Fibroblast of lung (primary cell): ENCODE data around the gene MS4A18. TPM values are rescaled to one million over a fixed set of nuclear protein-coding genes. Genes with fewer than 3 reads are reported as not detected.
"Not testable (repeated sequence)": the region's sequence is repeated elsewhere in the genome, so short reads cannot be mapped to it uniquely, and the experiment has no call there.

Source experiments
- DNase-seq, 2 donors: peaks; one replicate each; pipeline versions ENCODE4 v3.0.0 to v3.0.0-alpha.2; 2010; ENCODE audit warnings: low read depth in 2 of 2
- H2AFZ ChIP-seq: 2 replicates; pipeline ENCODE4 v1.5.1; 2012; ENCODE audit warnings: low read length, control low read depth, inconsistent platforms
- H3K27ac ChIP-seq: 2 replicates; pipeline ENCODE4 v1.5.1; 2011; ENCODE audit warnings: low read length, control low read depth; ENCODE audit not compliant: insufficient read depth
- H3K27me3 ChIP-seq: 2 replicates; pipeline ENCODE4 v1.5.1; 2011; ENCODE audit warnings: mild to moderate bottlenecking, low read length; ENCODE audit not compliant: control insufficient read depth, insufficient read depth
- H3K36me3 ChIP-seq: 2 replicates; pipeline ENCODE4 v1.5.1; 2011; ENCODE audit warnings: low read length; ENCODE audit not compliant: control insufficient read depth, insufficient read depth
- H3K4me1 ChIP-seq: 2 replicates; pipeline ENCODE4 v1.5.1; 2011; ENCODE audit warnings: low read length; ENCODE audit not compliant: control insufficient read depth, insufficient read depth; ENCODE audit errors: extremely low read depth
- H3K4me2 ChIP-seq: 2 replicates; pipeline ENCODE4 v1.5.1; 2011; ENCODE audit warnings: low read length, control low read depth; ENCODE audit not compliant: insufficient read depth; ENCODE audit errors: extremely low read depth
- H3K4me3 ChIP-seq, 4 experiments: fragments of 200-600 bp in 1 of 4; sonication (generic) in 1 of 4; replicated peaks in 1 of 4; 2 replicates each; pipeline ENCODE4 v1.5.1; 2011 to 2016; ENCODE audit warnings: low read length in 4 of 4, low read depth in 3 of 4, mild to moderate bottlenecking in 3 of 4, control low read depth in 2 of 4, inconsistent platforms in 1 of 4, mixed read lengths in 1 of 4; ENCODE audit not compliant: insufficient read depth in 1 of 4; ENCODE audit errors: control extremely low read depth in 1 of 4
- H3K79me2 ChIP-seq: 2 replicates; pipeline ENCODE4 v1.5.1; 2012; ENCODE audit warnings: mild to moderate bottlenecking, low read length, inconsistent platforms; ENCODE audit not compliant: control insufficient read depth, insufficient read depth
- H3K9ac ChIP-seq: 2 replicates; pipeline ENCODE4 v1.5.1; 2011; ENCODE audit warnings: mild to moderate bottlenecking, low read length, control low read depth; ENCODE audit not compliant: insufficient read depth
- H3K9me3 ChIP-seq: 2 replicates; pipeline ENCODE4 v1.5.1; 2012; ENCODE audit warnings: low read depth, low read length; ENCODE audit not compliant: control insufficient read depth, insufficient read depth
- H4K20me1 ChIP-seq: 2 replicates; pipeline ENCODE4 v1.5.1; 2011; ENCODE audit warnings: low read length; ENCODE audit not compliant: control insufficient read depth, insufficient read depth; ENCODE audit errors: extremely low read depth
- EZH2 ChIP-seq: IDR thresholded peaks from 2 replicates; pipeline ENCODE4 v1.5.1; 2012; ENCODE audit warnings: low read length, control low read depth, mild to moderate bottlenecking; ENCODE audit errors: missing control alignments
- polyA plus RNA-seq, 2 donors: library from polyadenylated mRNA; depleted of rRNA in 1 of 2; stranded (reverse) in 1 of 2; unstranded in 1 of 2; fragments of >200 nt; gene quantifications; 2 replicates each; pipeline ENCODE4 v1.2.1, GENCODE V29; 2011 to 2012; ENCODE audit warnings: missing spikeins in 1 of 2
- total RNA-seq: library from RNA; depleted of rRNA; stranded (reverse); fragments of >200 nt; gene quantifications from 2 replicates; pipeline ENCODE4 v1.2.1, GENCODE V29; 2014
- TF ChIP-seq, protein P1 (sequence below), 2 donors: IDR thresholded peaks in 1 of 2; conservative IDR thresholded peaks in 1 of 2; 1 replicate in 1 of 2; 2 replicates in 1 of 2; pipeline ENCODE4 v1.5.1; 2011 to 2012; ENCODE audit warnings: low read length in 2 of 2, control low read depth in 1 of 2, inconsistent platforms in 1 of 2, low read depth in 1 of 2, mild to moderate bottlenecking in 1 of 2

MS4A18 gene
- total and polyA plus RNA-seq, 2 donors (not counting 1 experiment from before 2014, with no cell fraction given): not detected

DNA sequence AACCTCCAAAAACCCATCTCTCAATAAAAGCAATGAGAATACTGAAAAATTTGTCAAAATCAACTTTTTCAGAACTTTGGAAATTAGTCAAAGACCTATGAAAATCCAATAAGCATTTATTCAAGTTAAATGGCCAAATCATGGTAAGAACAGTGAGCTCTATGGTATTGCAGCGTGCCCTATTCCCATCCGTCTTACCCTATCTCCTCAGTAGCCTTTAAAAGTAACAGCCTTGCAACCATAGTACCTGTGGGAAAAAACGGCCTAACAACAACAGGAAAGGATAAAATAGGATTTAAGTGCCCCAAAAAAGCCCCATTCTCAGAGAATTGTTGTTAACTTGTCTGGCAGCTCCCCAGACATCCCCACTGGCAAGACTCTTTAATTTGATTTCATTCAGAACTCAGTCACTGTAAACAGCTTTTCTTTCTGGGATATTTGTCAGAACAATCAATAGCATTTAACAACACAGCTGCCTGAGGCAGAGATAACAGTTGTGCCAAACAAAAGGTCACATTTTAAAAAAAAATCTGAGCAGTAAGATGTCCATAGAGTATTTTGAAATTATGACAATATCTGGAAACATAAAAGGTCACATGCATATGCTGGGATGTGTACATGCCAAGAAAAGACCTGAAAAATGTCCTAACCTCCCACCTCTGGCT, 43.9 kb upstream of the MS4A18 start:
- Histone ChIP-seq H4K20me1 (no peaks in the 10 kb centered on the region), H3K27ac (no peak overlapping the region), H2AFZ (no peak overlapping the region), H3K4me1 (no peaks in the 10 kb centered on the region), H3K79me2 (no peaks in the 10 kb centered on the region), H3K9me3 (no peaks in the 10 kb centered on the region), H3K36me3 (no peaks in the 10 kb centered on the region), H3K4me3 (no peak overlapping the region), H3K9ac (no peak overlapping the region), H3K4me2 (no peak overlapping the region), H3K27me3 (no peaks in the 10 kb centered on the region)
- TF ChIP-seq EZH2: no peak
- TF ChIP-seq, protein P1, sequence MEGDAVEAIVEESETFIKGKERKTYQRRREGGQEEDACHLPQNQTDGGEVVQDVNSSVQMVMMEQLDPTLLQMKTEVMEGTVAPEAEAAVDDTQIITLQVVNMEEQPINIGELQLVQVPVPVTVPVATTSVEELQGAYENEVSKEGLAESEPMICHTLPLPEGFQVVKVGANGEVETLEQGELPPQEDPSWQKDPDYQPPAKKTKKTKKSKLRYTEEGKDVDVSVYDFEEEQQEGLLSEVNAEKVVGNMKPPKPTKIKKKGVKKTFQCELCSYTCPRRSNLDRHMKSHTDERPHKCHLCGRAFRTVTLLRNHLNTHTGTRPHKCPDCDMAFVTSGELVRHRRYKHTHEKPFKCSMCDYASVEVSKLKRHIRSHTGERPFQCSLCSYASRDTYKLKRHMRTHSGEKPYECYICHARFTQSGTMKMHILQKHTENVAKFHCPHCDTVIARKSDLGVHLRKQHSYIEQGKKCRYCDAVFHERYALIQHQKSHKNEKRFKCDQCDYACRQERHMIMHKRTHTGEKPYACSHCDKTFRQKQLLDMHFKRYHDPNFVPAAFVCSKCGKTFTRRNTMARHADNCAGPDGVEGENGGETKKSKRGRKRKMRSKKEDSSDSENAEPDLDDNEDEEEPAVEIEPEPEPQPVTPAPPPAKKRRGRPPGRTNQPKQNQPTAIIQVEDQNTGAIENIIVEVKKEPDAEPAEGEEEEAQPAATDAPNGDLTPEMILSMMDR (conservative IDR thresholded peaks at IDR 0.05 in 1 of 2, IDR thresholded peaks at IDR 0.05 in 1 of 2; ENCODE audit: low read depth in 1 of 2, low read length in 2 of 2): no peak
- no peak for DNase-seq

DNA sequence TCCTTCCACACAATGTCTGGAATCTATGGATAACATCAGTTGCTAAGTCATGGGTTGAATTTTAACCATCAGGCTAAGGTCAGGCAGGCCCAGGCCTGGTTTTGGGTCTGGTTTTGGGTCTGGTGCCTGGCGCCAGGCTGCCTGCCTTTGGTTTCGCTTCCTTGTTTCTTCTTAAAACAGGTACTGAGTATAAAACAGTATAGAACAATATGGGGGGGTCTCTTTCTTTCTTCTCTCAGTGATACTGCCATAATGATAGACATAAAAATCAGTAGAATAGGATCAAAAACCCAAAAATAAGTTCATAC, 40.0 kb upstream of the MS4A18 start:
- H3K27ac ChIP-seq, H4K20me1 ChIP-seq, H3K4me1 ChIP-seq, H3K4me2 ChIP-seq, H3K27me3 ChIP-seq, H3K4me3 ChIP-seq, H3K9me3 ChIP-seq, H3K79me2 ChIP-seq, H2AFZ ChIP-seq, H3K36me3 ChIP-seq, DNase-seq, H3K9ac ChIP-seq: not testable (repeated sequence)

DNA sequence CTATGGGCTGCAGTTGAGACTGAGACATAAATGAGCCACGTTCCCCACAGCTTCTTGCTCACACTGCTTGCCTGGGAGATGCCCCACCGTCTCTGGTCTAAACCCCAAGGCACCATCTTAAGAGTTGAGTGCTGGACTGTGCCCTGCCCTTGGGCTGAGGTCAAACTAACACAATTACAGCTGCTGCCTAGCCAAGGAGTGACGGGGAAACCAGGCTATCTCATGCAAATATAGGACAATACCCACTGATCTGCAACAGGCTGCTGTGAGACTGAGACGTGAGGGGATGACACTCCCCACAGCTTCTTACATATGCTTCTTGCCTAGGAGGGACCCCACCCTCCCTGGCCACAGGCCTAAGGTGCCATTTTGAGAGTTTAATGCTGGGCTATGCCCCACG, 32.9 kb upstream of the MS4A18 start:
- no peak overlapping the region for H3K9ac ChIP-seq
- no peak overlapping the region for H3K4me2 ChIP-seq
- H2AFZ ChIP-seq: no peak overlapping the region
- TF ChIP-seq, protein P1 (conservative IDR thresholded peaks at IDR 0.05 in 1 of 2, IDR thresholded peaks at IDR 0.05 in 1 of 2; ENCODE audit: low read depth in 1 of 2, low read length in 2 of 2): no peak
- H3K9me3 ChIP-seq: no peaks in the 10 kb centered on the region
- DNase-seq: no peak
- H3K79me2 ChIP-seq: no peaks in the 10 kb centered on the region
- no peaks in the 10 kb centered on the region for H4K20me1 ChIP-seq
- no peak overlapping the region for H3K27ac ChIP-seq
- H3K4me3 ChIP-seq: no peak overlapping the region
- no peaks in the 10 kb centered on the region for H3K27me3 ChIP-seq
- H3K4me1 ChIP-seq: no peaks in the 10 kb centered on the region
- H3K36me3 ChIP-seq: no peaks in the 10 kb centered on the region
